ENCODE data around the gene TMEM151A.

The TMEM151A gene

DNA sequence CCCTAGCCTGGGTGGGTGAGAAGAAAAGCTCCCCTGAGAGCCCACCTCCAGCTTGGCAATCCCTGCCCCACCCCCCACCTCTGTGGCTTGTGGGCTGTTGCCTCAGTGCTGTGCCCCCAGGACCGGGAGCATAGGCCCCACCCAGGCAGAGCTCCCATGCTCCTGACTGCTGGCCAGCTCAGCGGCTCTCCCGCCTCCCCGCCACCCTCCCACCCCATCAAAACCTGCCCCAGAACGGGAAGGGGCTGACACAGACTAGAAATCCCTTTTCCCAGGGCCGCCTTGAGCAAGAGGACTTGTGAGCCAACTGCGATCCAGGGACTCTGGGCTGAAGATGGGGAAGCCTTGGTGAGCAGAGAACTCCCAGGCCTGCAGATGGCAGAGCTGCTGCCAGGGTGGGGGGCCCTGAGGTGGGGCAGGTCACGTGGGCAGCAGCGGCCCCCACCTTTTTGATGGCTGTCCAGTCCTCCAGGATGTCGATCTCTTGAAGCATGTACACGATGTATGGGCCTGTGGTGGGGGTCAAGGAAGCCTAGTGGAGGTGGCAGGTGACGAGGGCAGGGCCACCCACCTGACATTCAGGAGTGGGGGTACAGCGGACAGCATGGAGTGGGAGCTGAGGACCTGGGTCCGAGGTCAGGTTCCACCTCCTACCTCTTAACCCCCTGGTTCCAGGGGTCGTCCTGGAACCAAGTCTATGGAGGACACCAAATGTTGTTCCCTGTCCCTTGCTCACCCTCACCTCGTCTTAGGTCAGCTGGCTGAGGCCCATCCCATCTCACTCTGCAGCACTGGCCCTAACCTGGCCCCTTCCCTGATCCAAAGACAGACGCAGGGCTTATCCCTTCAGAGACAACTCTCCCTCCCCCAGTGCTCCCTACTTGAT lies 46.8 kb downstream of the TMEM151A start:
- no peak for DNase-seq

DNA sequence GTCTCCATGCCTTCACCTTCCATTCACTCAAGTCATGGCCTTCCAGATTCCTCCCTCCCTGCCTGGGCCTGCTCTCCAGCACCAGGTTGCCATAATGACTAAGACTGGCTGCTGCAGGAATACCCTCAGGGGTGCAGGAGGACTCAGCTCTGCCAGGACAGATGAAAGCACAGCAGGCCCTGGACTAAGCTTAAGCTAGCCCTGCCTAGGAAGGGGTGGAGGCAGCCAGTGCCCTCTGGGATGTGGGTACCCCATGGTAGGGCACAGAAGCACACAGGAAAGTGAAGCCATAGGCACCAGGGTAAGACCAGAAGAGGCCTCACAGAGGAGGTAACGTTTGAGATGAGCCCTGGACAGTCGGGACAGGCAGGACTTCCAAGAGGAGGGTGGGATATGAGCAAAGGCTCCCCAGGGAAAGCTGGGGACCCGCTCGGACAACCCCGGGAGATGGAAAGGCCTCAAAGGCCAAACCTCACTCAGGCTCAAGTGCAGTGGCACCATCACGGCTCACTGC lies 47.5 kb downstream of the TMEM151A start:
- no peak for DNase-seq

DNA sequence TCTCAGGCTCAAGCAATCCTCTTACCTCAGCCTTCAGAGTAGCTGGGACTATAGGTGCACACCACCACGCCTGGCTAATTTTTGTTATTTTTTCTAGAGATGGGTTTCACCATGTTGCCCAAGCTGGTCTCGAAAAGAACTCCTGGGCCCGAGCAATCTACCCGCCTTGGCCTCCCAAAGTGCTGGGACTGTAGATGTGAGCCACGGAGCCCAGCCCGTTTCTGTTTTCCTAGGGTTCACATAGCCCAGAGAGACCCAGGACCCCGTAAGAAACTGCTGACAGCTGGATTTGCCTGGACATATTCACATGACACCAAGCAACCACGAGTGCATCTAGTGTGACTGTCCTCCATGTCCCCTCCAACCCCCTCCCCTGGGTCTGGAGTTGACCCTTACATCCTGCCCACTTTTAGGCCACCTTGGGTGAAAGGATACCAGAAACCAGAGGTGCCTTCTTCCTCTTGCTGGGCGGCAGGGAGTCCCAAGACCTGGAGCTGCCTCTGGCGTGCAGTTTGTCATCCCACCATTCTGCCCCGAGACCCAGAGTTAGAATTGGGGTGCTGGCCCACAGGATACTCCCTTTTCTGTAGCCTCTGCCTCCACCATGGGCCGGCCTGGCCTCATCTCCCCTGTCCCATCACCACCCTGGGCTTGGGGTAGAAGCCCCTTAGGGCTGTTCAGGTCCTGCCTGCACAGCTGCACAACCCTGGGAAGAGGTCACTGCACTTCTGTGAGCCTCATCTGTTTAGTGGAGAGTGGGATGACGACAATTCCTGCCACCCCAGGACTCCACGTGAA lies 48.2 kb downstream of the TMEM151A start:
- no peak for DNase-seq

DNA sequence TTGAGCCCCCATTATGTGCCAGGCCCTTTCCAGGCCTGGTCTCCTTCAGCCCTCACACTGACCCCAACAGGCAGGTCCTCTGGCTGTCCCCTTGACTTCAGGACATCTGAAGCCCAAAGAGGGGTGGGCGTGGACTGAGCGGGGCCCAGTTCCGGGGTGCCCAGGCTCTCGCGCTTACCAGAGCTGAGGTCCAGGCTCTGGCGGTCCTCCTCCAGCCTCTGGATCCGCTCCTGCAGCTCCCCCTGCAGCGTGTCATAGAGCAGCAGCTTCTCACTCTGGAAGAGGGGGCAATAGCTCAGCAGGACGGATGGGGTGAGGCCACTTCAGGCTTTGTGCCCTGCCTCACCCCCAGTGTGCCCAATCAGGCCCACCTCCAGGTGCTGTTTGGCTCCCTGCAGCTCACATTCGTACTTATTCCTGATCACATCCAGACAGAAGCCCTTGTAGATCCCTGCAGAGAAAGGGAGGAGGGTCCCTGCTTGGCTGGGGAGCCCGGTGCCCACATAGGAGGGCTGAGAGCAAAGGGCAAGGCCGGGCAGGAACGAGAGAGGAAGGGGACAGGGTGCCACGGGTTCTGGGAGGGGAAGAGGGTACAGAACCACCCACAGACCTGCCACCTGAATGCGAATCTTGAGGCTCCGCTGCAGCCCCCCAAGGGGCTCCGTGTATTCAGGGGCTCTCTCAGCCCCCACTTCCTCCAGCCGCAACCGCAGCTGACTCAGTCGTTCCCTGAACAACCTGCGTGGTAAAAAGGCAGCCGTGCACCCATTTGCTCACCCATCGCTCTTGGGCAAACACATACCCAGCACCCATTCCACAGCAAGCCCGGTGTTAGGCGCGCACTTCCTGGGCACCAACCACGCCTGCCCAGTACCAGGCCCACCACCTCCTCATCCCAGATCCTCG lies 49.2 kb downstream of the TMEM151A start:
- no peak for DNase-seq

DNA sequence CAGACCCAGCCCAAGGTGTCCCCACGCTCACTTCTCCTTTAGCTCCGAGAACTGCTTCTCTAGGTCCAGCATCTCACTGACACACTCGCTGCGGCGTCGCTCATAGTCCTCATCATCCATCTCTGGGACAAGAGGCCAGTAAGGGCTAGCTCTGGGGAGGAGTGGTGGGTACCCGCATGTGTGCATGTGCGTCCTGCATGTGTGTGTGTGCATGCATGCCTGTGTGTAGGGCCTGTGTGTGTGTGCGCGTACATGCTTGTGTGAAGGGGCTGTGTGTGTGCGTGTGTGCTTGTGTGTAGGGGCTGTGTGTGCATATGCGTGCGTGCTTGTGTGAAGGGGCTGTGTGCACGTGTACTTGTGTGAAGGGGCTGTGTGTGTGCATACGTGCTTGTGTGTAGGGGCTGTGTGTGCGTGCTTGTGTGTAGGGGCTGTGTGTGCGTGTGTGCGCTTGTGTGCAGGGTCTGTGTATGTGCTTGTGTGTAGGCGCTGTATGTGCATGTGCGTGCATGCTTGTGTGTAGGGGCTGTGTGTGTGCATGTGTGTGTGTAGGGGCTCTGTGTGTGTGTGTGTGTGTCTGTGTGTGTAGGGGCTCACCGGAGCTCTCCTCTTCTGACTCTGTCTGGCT lies 49.9 kb downstream of the TMEM151A start:
- DNase-seq = no peak

DNA sequence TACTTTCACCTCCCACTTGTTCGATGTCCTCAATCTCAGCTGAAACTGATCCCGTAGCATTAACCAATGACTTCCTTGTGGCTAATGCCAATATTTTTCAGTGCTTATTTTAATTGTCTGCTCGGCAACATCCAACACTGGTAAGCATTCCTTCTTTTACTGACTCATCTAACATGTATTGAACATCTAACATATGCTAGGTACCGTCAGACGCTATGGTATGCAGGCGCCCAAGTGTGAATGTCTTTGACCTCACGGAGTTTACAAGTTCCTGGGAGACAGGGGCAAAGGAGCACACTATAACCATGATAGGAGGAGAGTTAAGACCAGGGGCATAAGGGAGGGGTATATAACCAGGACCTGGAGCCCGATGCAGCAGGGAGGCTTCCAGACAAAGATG lies 51.5 kb downstream of the TMEM151A start:
- no peak for DNase-seq

DNA sequence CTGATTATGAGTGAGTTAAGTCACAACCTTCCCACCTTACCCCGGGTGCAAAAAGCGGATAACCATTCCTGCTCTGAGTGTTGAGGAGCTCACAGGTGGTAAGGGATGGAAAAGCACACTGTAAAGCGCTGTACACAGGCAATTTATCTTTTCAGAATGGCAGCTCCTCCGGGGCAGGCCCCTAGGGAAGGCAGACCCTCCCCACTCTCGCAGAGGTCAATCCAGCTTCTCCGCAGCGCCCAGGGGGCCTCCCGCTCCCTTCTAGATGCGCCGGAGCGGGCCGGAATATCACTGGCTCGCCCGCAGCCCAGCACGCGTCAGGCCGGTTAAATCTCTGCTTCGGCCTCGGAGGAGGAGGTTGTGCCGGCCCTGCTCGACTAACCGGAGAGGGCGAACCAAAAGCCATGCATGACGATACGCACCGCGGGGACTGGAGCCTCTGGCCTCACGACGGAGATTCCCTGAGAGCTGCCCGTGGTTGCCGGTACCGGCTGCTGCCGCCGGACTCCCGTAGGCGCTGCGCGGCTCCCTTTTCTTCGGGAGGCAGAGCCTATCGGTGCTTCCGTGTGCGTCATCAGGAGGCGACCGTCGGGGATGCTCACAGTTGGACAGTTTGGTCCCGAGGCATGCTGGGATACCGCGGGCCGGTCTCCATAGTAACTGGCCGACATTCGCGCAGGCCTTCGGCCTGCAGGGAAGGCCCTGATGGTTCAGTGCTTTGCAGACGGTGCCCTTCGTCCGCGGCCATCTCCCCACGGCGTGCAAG lies 53.0 kb downstream of the TMEM151A start, which contains the start of gene BRMS1:
Gene BRMS1, minus strand, starts transcription at position 555 of the 766 bp plus-strand sequence. CDS start 2,870 bp downstream, outside the sequence.
- DNase-seq = peak; percentile 98

DNA sequence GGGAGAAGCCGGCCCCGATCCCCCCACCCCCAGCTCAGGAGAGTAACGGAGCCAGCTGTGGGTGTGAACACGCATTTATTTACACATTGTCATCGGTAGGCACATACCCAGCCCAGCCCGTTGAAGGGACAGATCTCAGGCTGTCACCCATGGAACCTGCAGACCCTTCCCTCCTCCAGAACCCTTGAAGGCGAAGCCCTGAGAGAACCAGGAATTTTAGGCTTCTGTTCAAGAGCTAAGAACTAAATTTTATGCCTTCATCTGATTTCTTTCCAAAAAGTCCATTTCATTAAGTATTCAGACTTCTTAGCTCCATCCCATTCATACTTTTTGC lies 53.6 kb downstream of the TMEM151A start:
- no peak for DNase-seq
